Measurements from ENCODE around the gene NEU2. TPM values are rescaled to one million over a fixed set of nuclear protein-coding genes. Genes with fewer than 3 reads are reported as not detected.

NEU2 gene
- total and polyA plus RNA-seq, 2 of the 13 experiments (the other 11 are each of a cell fraction or from before 2014, with no cell fraction given): not detected

GRCh38 chr2:233010569-233011267 lies 21.8 kb upstream of the NEU2 start:
- H2AFZ ChIP-seq (ENCODE audit: low read length): no peak overlapping the region
- H3K4me3 ChIP-seq (replicated peaks in 1 of 3; ENCODE audit: insufficient read depth in 1 of 3, low read depth in 2 of 3, low read length in 3 of 3): no peak overlapping the region
- intact Hi-C loops (cut with micrococcal nuclease; ENCODE audit: unreplicated experiment) (loop anchor here (5.0 kb wide), 1 partner anchor 242 kb away; the partner anchor contains the start of gene ATG16L1), in situ Hi-C loops (cut with HindIII; ENCODE audit: extremely low pct_ligation_motif_present, low pct_unique_long_range_greater_than_20kb) (no loop called here)
- H3K27ac ChIP-seq (ENCODE audit: extremely low read length, insufficient read depth, low read length): no peak overlapping the region
- H3K4me2 ChIP-seq (ENCODE audit: low read depth, low read length): peak overlapping the region; percentile 87
- no peak overlapping the region for H3K9ac ChIP-seq (ENCODE audit: insufficient read depth, low read depth, low read length)
- no peak for DNase-seq (ENCODE audit: low spot score)
- CTCF ChIA-PET (ENCODE audit: low intra/inter-chr PET ratio, low total read pairs): no interaction called here
- peaks cover 0 to 7% of the 10 kb centered on the region in 2 experiments; a peak in 1 of 5 replicates for H3K36me3 ChIP-seq (replicated peaks in 1 of 2; ENCODE audit: control insufficient read depth in 1 of 2, insufficient read depth in 2 of 2, low read length in 2 of 2)
- H3K79me2 ChIP-seq (ENCODE audit: insufficient read depth, low read length): peaks cover 21% of the 10 kb centered on the region
- ATAC-seq: no peak
- no peaks in the 10 kb centered on the region for H4K20me1 ChIP-seq (ENCODE audit: insufficient read depth, low read length)
- 97% methylated on average over 9 of the region's 9 CpGs for WGBS (ENCODE audit: low lambda C conversion rate)
- H3K4me1 ChIP-seq (ENCODE audit: insufficient read depth, low read length): peaks cover 42% of the 10 kb centered on the region
- BruUV-seq (replicated peaks): no TSS peak
- no peaks in the 10 kb centered on the region for H3K9me3 ChIP-seq (ENCODE audit: low read length)
- POLR2A ChIA-PET: interaction anchor here (1.2 to 3.1 kb wide), 2 partner anchors 18 to 153 kb away, joined by 3 to 23 read pairs; no protein-coding TSS in a partner anchor
- FAIRE-seq: no peak
- no peaks in the 10 kb centered on the region; a peak in 1 of 5 replicates for H3K27me3 ChIP-seq (ENCODE audit: control insufficient read depth in 1 of 2, insufficient read depth in 2 of 2, low read length in 2 of 2)
- no peak for TF ChIP-seq ZNF282 (IDR thresholded peaks at IDR 0.05; ENCODE audit: partially characterized antibody)
- no peak for TF ChIP-seq SOX6 (IDR thresholded peaks at IDR 0.05)
- peak; percentile 30; the same call in 1 of the 2 replicates for TF ChIP-seq SOX6 (CRISPR knock-in tag; IDR thresholded peaks at IDR 0.05)
- TF ChIP-seq ATF2 (CRISPR knock-in tag; IDR thresholded peaks at IDR 0.05): no peak
- no peak for TF ChIP-seq PHF20 (CRISPR knock-in tag; IDR thresholded peaks at IDR 0.05)
- peak; percentile 22; the same call in 1 of the 2 replicates for TF ChIP-seq NR0B2 (CRISPR knock-in tag; IDR thresholded peaks at IDR 0.05)
- TF ChIP-seq PAF1 (CRISPR knock-in tag; IDR thresholded peaks at IDR 0.05): no peak
- TF ChIP-seq TBX2 (CRISPR knock-in tag; IDR thresholded peaks at IDR 0.05; ENCODE audit: borderline replicate concordance): no peak
- no peak for TF ChIP-seq ZBTB44 (CRISPR knock-in tag; IDR thresholded peaks at IDR 0.05)
- no peak for TF ChIP-seq ZNF160 (CRISPR knock-in tag; IDR thresholded peaks at IDR 0.05)
- no peak for TF ChIP-seq ZNF839 (CRISPR knock-in tag; IDR thresholded peaks at IDR 0.05; ENCODE audit: borderline replicate concordance)
- TF ChIP-seq MXD4 (CRISPR knock-in tag; IDR thresholded peaks at IDR 0.05): no peak
- TF ChIP-seq MED8 (CRISPR knock-in tag; IDR thresholded peaks at IDR 0.05; ENCODE audit: insufficient replicate concordance): peak; percentile 18
- TF ChIP-seq, protein P1, sequence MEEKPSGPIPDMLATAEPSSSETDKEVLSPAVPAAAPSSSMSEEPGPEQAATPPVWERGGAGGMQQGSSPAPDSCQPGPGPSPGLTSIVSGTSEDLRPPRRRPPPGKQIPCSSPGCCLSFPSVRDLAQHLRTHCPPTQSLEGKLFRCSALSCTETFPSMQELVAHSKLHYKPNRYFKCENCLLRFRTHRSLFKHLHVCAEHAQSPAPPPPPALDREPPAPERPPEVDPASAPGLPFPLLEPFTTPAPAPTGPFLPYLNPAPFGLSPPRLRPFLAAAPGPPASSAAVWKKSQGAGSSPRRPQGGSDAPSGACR (CRISPR knock-in tag; IDR thresholded peaks at IDR 0.05): no peak
- TF ChIP-seq SRF (IDR thresholded peaks at IDR 0.05; ENCODE audit: low read depth, low read length): no peak
- TF ChIP-seq ZNF605 (CRISPR knock-in tag; IDR thresholded peaks at IDR 0.05): no peak
- TF ChIP-seq MEIS1 (CRISPR knock-in tag; IDR thresholded peaks at IDR 0.05; ENCODE audit: borderline replicate concordance): no peak
- no peak for TF ChIP-seq ZC3H13 (CRISPR knock-in tag; IDR thresholded peaks at IDR 0.05)
- TF ChIP-seq ZNF547 (CRISPR knock-in tag; IDR thresholded peaks at IDR 0.05): no peak
- TF ChIP-seq KLF13 (CRISPR knock-in tag; IDR thresholded peaks at IDR 0.05): no peak
- no peak for TF ChIP-seq ZNF790 (CRISPR knock-in tag; IDR thresholded peaks at IDR 0.05; ENCODE audit: borderline replicate concordance)
- TF ChIP-seq MEIS2 (CRISPR knock-in tag; IDR thresholded peaks at IDR 0.05): no peak
- no peak for TF ChIP-seq ZSCAN9 (CRISPR knock-in tag; IDR thresholded peaks at IDR 0.05; ENCODE audit: borderline replicate concordance)

All from HepG2 (cell line).